SIG-M5 (cell line): ENCODE data around the gene HOXB8.

ENCODE experiments used
- DNase-seq: peaks from one replicate; lab custom pipeline; 2025; lab: John Stamatoyannopoulos, UW

HOXB8 gene

GRCh38 chr17:48610282-48611211 lies 4.5 kb downstream of the HOXB8 start, which contains the start of gene HOXB7:
Gene HOXB7, minus strand, starts transcription at chr17:48611017. Its CDS starts 99 bp downstream, at chr17:48610918.
- DNase-seq, result no peak

GRCh38 chr17:48609759-48610281 lies 5.3 kb downstream of the HOXB8 start:
- no peak for DNase-seq

GRCh38 chr17:48609033-48609432 lies 6.1 kb downstream of the HOXB8 start:
- DNase-seq, result no peak

GRCh38 chr17:48608494-48608834 lies 6.6 kb downstream of the HOXB8 start:
- DNase-seq, result no peak

- DNase-seq, result no peak
Observed at GRCh38 chr17:48606892-48607614, 8.0 kb downstream of the HOXB8 start.

GRCh38 chr17:48605991-48606891 lies 8.9 kb downstream of the HOXB8 start:
- DNase-seq, result no peak

- DNase-seq, result no peak
Observed at GRCh38 chr17:48605409-48605919, 9.6 kb downstream of the HOXB8 start.

- DNase-seq, result no peak
Observed at GRCh38 chr17:48604770-48605329, 10.2 kb downstream of the HOXB8 start, which contains the start of gene HOXB6. Gene HOXB6, minus strand, starts transcription at chr17:48604986. Its CDS starts 6,836 bp downstream, at chr17:48598150.

GRCh38 chr17:48603959-48604769 lies 10.9 kb downstream of the HOXB8 start:
- DNase-seq, result no peak

GRCh38 chr17:48601539-48602425 lies 13.3 kb downstream of the HOXB8 start:
- DNase-seq, result no peak

- no peak for DNase-seq
Observed at GRCh38 chr17:48601207-48601538, 13.9 kb downstream of the HOXB8 start.

- DNase-seq, result no peak
Observed at GRCh38 chr17:48600244-48601098, 14.6 kb downstream of the HOXB8 start.

- no peak for DNase-seq
Observed at GRCh38 chr17:48599354-48599753, 15.7 kb downstream of the HOXB8 start.

- no peak for DNase-seq
Observed at GRCh38 chr17:48598736-48599135, 16.4 kb downstream of the HOXB8 start.

- no peak for DNase-seq
Observed at GRCh38 chr17:48597778-48598631, 17.1 kb downstream of the HOXB8 start.

GRCh38 chr17:48597528-48597777 lies 17.6 kb downstream of the HOXB8 start:
- DNase-seq, result no peak

- no peak for DNase-seq
Observed at GRCh38 chr17:48596735-48597527, 18.2 kb downstream of the HOXB8 start.
